T-helper 17 cell (primary cell): ENCODE measurements around the gene CDC37L1. TPM values are rescaled to one million over a fixed set of nuclear protein-coding genes. Genes with fewer than 3 reads are reported as not detected.

ENCODE experiments used
- ATAC-seq: fragments of 150-1000 bp; cut with Tn5 transposase; 2 replicates; pipeline ENCODE4 v1.10.0; 2021; ENCODE audit warnings: mild to moderate bottlenecking, moderate library complexity
- DNase-seq, 3 donors: peaks; one replicate each; pipeline versions ENCODE4 v3.0.0 to v3.0.0-alpha.2; 2020 to 2021
- H3K9me3 ChIP-seq: one replicate; pipeline ENCODE4 v1.7.0; 2013; ENCODE audit warnings: low read length, mild to moderate bottlenecking; ENCODE audit not compliant: control insufficient read depth, poor library complexity, severe bottlenecking
- H3K27ac Mint-ChIP-seq: one replicate; pipeline ENCODE4 v1.8.0; 2022; ENCODE audit warnings: mild to moderate bottlenecking, moderate library complexity, mixed read lengths
- H3K27me3 Mint-ChIP-seq: one replicate; pipeline ENCODE4 v1.8.0; 2022; ENCODE audit warnings: mixed read lengths
- H3K36me3 Mint-ChIP-seq: one replicate; pipeline ENCODE4 v1.8.0; 2022; ENCODE audit warnings: low read depth, mixed read lengths
- H3K4me1 Mint-ChIP-seq: one replicate; pipeline ENCODE4 v1.8.0; 2022; ENCODE audit warnings: mild to moderate bottlenecking, mixed read lengths
- H3K4me3 Mint-ChIP-seq: one replicate; pipeline ENCODE4 v1.8.0; 2022; ENCODE audit warnings: mild to moderate bottlenecking, moderate library complexity, mixed read lengths
- total RNA-seq, 4 donors: library from RNA in 2 of 4; stranded (reverse) in 2 of 4; gene quantifications; one replicate each; pipeline ENCODE4 v1.2.3 and lab custom pipeline; 2022 to 2026

CDC37L1 gene
- total RNA-seq, 2 donors from 2014 or later: 18.2 to 20.1 TPM

- H3K9me3 ChIP-seq: no peaks in the 10 kb centered on the region
- Mint-ChIP-seq H3K4me3 (no peak overlapping the region), H3K27ac (no peak overlapping the region), H3K4me1 (peaks cover 13% of the 10 kb centered on the region), H3K27me3 (no peaks in the 10 kb centered on the region), H3K36me3 (peaks cover 4% of the 10 kb centered on the region)
- DNase-seq: no peak
- peak; percentile 31 for ATAC-seq
Observed at GRCh38 chr9:4678679-4679267, 596 bp upstream of the CDC37L1 start.

- ATAC-seq: no peak
- H3K36me3 Mint-ChIP-seq: peaks cover 8% of the 10 kb centered on the region
- no peak overlapping the region for H3K4me3 Mint-ChIP-seq
- H3K27ac Mint-ChIP-seq: no peak overlapping the region
- H3K9me3 ChIP-seq: no peaks in the 10 kb centered on the region
- peaks cover 21% of the 10 kb centered on the region for H3K4me1 Mint-ChIP-seq
- DNase-seq: no peak
- no peaks in the 10 kb centered on the region for H3K27me3 Mint-ChIP-seq
Observed at GRCh38 chr9:4680173-4680525, 780 bp downstream of the CDC37L1 start.

GRCh38 chr9:4680750-4681149 is 1.4 kb downstream of the CDC37L1 start:
- peaks cover 21% of the 10 kb centered on the region for H3K4me1 Mint-ChIP-seq
- H3K4me3 Mint-ChIP-seq: no peak overlapping the region
- ATAC-seq: no peak
- H3K9me3 ChIP-seq: no peaks in the 10 kb centered on the region
- DNase-seq: no peak
- H3K27ac Mint-ChIP-seq: no peak overlapping the region
- no peaks in the 10 kb centered on the region for H3K27me3 Mint-ChIP-seq
- peaks cover 5% of the 10 kb centered on the region for H3K36me3 Mint-ChIP-seq

GRCh38 chr9:4684820-4685219 is 5.5 kb downstream of the CDC37L1 start:
- H3K9me3 ChIP-seq: no peaks in the 10 kb centered on the region
- Mint-ChIP-seq H3K4me3 (no peak overlapping the region), H3K27ac (peak overlapping the region; percentile 11), H3K4me1 (peaks cover 28% of the 10 kb centered on the region), H3K27me3 (no peaks in the 10 kb centered on the region), H3K36me3 (peaks cover 6% of the 10 kb centered on the region)
- DNase-seq (no peak), ATAC-seq (no peak)

GRCh38 chr9:4686112-4686511 is 6.7 kb downstream of the CDC37L1 start:
- no peaks in the 10 kb centered on the region for H3K27me3 Mint-ChIP-seq

GRCh38 chr9:4686584-4686983 is 7.2 kb downstream of the CDC37L1 start:
- H3K36me3 Mint-ChIP-seq: peaks cover 6% of the 10 kb centered on the region

More at GRCh38 chr9:4686112-4686511, 6.7 kb downstream of the CDC37L1 start:
- H3K9me3 ChIP-seq: no peaks in the 10 kb centered on the region
- peaks cover 6% of the 10 kb centered on the region for H3K36me3 Mint-ChIP-seq
- H3K4me3 Mint-ChIP-seq: no peak overlapping the region
- DNase-seq (no peak), ATAC-seq (no peak)
- H3K4me1 Mint-ChIP-seq: peaks cover 38% of the 10 kb centered on the region
- H3K27ac Mint-ChIP-seq: peak overlapping the region; percentile 11

GRCh38 chr9:4689021-4689420 is 9.7 kb downstream of the CDC37L1 start:
- Mint-ChIP-seq H3K27ac (no peak overlapping the region), H3K36me3 (peaks cover 9% of the 10 kb centered on the region), H3K4me3 (no peak overlapping the region), H3K27me3 (no peaks in the 10 kb centered on the region), H3K4me1 (peaks cover 37% of the 10 kb centered on the region)
- ATAC-seq (no peak), DNase-seq (no peak)
- H3K9me3 ChIP-seq: no peaks in the 10 kb centered on the region

More at GRCh38 chr9:4686584-4686983, 7.2 kb downstream of the CDC37L1 start:
- H3K4me3 Mint-ChIP-seq: no peak overlapping the region
- DNase-seq (no peak), ATAC-seq (no peak)
- no peaks in the 10 kb centered on the region for H3K9me3 ChIP-seq
- no peaks in the 10 kb centered on the region for H3K27me3 Mint-ChIP-seq
- peaks cover 39% of the 10 kb centered on the region for H3K4me1 Mint-ChIP-seq
- H3K27ac Mint-ChIP-seq: no peak overlapping the region

GRCh38 chr9:4689687-4690104 is 10.3 kb downstream of the CDC37L1 start:
- H3K36me3 Mint-ChIP-seq: peaks cover 8% of the 10 kb centered on the region
- peaks cover 33% of the 10 kb centered on the region for H3K4me1 Mint-ChIP-seq
- no peaks in the 10 kb centered on the region for H3K9me3 ChIP-seq
- DNase-seq: no peak
- no peak overlapping the region for H3K4me3 Mint-ChIP-seq
- ATAC-seq: no peak
- peak overlapping the region; percentile 51 for H3K27ac Mint-ChIP-seq
- no peaks in the 10 kb centered on the region for H3K27me3 Mint-ChIP-seq

GRCh38 chr9:4690144-4690543 is 10.8 kb downstream of the CDC37L1 start:
- DNase-seq (no peak), ATAC-seq (no peak)
- no peaks in the 10 kb centered on the region for H3K9me3 ChIP-seq
- Mint-ChIP-seq H3K27me3 (no peaks in the 10 kb centered on the region), H3K4me1 (peaks cover 29% of the 10 kb centered on the region), H3K27ac (peak overlapping the region; percentile 51), H3K4me3 (no peak overlapping the region), H3K36me3 (peaks cover 5% of the 10 kb centered on the region)

- Mint-ChIP-seq H3K36me3 (peaks cover 2% of the 10 kb centered on the region), H3K27me3 (no peaks in the 10 kb centered on the region), H3K4me1 (peaks cover 27% of the 10 kb centered on the region), H3K4me3 (no peak overlapping the region), H3K27ac (no peak overlapping the region)
- no peak for DNase-seq
- H3K9me3 ChIP-seq: no peaks in the 10 kb centered on the region
- no peak for ATAC-seq
Observed at GRCh38 chr9:4691795-4692194, 12.4 kb downstream of the CDC37L1 start.

GRCh38 chr9:4700091-4700490 is 20.7 kb downstream of the CDC37L1 start:
- Mint-ChIP-seq H3K27me3 (no peaks in the 10 kb centered on the region), H3K4me1 (peaks cover 9% of the 10 kb centered on the region), H3K27ac (no peak overlapping the region), H3K4me3 (no peak overlapping the region), H3K36me3 (no peaks in the 10 kb centered on the region)
- DNase-seq: no peak
- ATAC-seq: no peak
- no peaks in the 10 kb centered on the region for H3K9me3 ChIP-seq

GRCh38 chr9:4700932-4701331 is 21.6 kb downstream of the CDC37L1 start:
- no peak for ATAC-seq
- Mint-ChIP-seq H3K4me1 (peaks cover 12% of the 10 kb centered on the region), H3K36me3 (peaks cover 2% of the 10 kb centered on the region)

GRCh38 chr9:4701526-4701925 is 22.2 kb downstream of the CDC37L1 start:
- Mint-ChIP-seq H3K4me1 (peaks cover 9% of the 10 kb centered on the region), H3K4me3 (no peak overlapping the region), H3K27ac (peak overlapping the region; percentile 68), H3K27me3 (no peaks in the 10 kb centered on the region), H3K36me3 (peaks cover 4% of the 10 kb centered on the region)
- no peak for DNase-seq
- ATAC-seq: no peak
- no peaks in the 10 kb centered on the region for H3K9me3 ChIP-seq

More at GRCh38 chr9:4700932-4701331, 21.6 kb downstream of the CDC37L1 start:
- H3K4me3 Mint-ChIP-seq: no peak overlapping the region
- H3K9me3 ChIP-seq: no peaks in the 10 kb centered on the region
- no peaks in the 10 kb centered on the region for H3K27me3 Mint-ChIP-seq
- peak overlapping the region; percentile 68 for H3K27ac Mint-ChIP-seq
- DNase-seq: no peak

GRCh38 chr9:4704129-4704528 is 24.8 kb downstream of the CDC37L1 start:
- H3K36me3 Mint-ChIP-seq: peaks cover 4% of the 10 kb centered on the region
- no peak overlapping the region for H3K4me3 Mint-ChIP-seq
- H3K4me1 Mint-ChIP-seq: peaks cover 9% of the 10 kb centered on the region
- DNase-seq (no peak), ATAC-seq (no peak)
- H3K9me3 ChIP-seq: no peaks in the 10 kb centered on the region
- peak overlapping the region; percentile 51 for H3K27ac Mint-ChIP-seq
- H3K27me3 Mint-ChIP-seq: no peaks in the 10 kb centered on the region
